SU-DHL-6 (cell line): Measurements from ENCODE around the gene SLC2A4RG.

ENCODE experiments used
- EZH2phosphoT487 ChIP-seq: fragments of 200-600 bp; sonication (generic), shearing (Covaris generic); conservative IDR thresholded peaks from 2 replicates; pipeline ENCODE4 v1.6.1; 2018; ENCODE audit warnings: mild to moderate bottlenecking, antibody characterized with exemption, low read length, moderate library complexity, mixed read lengths
- TF ChIP-seq, protein P1 (sequence below): fragments of 200-600 bp; sonication (generic); IDR thresholded peaks from one replicate; pipeline ENCODE4 v1.5.1; 2017; ENCODE audit warnings: antibody characterized with exemption, mild to moderate bottlenecking, low read length, moderate library complexity; ENCODE audit not compliant: insufficient read depth, poor library complexity, severe bottlenecking

DNA sequence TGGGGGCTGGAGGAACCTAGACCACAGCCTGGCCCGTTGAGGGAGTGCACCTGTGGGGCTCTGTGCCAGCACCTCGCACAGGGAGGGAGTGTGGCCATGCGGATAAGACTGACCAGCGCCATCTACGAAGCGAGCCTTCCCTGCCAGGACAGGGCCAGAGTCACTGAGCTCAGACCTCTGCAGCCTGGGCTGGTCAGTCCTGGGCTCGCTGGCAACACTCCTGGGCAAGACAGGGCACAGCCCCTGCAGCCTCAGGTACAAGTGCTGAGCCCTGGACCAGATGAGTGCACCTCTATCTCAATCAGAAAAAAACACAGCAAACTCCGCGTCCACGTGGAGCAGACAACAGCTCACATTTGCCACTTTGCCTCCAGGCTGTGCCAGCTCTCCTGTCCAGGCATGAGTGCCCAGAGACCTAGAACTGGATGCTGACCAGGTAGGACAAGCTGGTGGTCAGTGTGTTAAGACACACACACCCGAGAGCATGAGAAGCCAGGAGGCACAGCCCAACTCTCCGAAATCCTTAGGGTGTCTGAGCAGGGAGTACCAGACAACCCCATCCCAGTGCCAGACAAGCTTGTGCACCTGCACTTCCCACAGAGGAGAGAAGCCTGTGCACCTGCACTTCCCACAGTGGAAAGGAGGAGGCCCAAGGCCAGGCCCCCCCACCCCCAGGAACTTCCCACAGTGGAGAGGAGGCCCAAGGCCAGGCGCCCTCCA, 36.7 kb upstream of the SLC2A4RG start:
- TF ChIP-seq, protein P1, sequence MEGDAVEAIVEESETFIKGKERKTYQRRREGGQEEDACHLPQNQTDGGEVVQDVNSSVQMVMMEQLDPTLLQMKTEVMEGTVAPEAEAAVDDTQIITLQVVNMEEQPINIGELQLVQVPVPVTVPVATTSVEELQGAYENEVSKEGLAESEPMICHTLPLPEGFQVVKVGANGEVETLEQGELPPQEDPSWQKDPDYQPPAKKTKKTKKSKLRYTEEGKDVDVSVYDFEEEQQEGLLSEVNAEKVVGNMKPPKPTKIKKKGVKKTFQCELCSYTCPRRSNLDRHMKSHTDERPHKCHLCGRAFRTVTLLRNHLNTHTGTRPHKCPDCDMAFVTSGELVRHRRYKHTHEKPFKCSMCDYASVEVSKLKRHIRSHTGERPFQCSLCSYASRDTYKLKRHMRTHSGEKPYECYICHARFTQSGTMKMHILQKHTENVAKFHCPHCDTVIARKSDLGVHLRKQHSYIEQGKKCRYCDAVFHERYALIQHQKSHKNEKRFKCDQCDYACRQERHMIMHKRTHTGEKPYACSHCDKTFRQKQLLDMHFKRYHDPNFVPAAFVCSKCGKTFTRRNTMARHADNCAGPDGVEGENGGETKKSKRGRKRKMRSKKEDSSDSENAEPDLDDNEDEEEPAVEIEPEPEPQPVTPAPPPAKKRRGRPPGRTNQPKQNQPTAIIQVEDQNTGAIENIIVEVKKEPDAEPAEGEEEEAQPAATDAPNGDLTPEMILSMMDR: no peak
- no peak for TF ChIP-seq EZH2phosphoT487
